CD4-positive, alpha-beta T cell (primary cell): Measurements from ENCODE around the gene TUBB2B. TPM values are rescaled to one million over a fixed set of nuclear protein-coding genes. Genes with fewer than 3 reads are reported as not detected.

Source experiments
- ATAC-seq: fragments of 200-7000 bp; cut with Tn5 transposase; one replicate; pipeline ENCODE4 v1.10.0; 2022; ENCODE audit warnings: mild to moderate bottlenecking; ENCODE audit not compliant: poor library complexity
- CTCF ChIA-PET: fragments of 350-600 bp; sonication (Branson Sonifier 250); formaldehyde crosslinking; loops from one replicate; lab custom pipeline; 2021; ENCODE audit warnings: antibody characterized with exemption, inconsistent platforms; lab: Charles Lee
- POLR2A ChIA-PET: fragments of 350-600 bp; sonication (Branson Sonifier 250); formaldehyde crosslinking; loops from one replicate; lab custom pipeline; 2021; ENCODE audit warnings: antibody characterized with exemption, inconsistent platforms; lab: Charles Lee
- DNase-seq, 14 experiments: peaks; one replicate each; pipeline ENCODE4 v3.0.0-alpha.2; 2013 to 2020; ENCODE audit warnings: mixed read lengths in 2 of 14
- H3K27ac ChIP-seq, 2 donors: one replicate each; pipeline versions ENCODE4 v1.5.1 to v1.7.0; 2013; ENCODE audit warnings: low read length in 2 of 2, low read depth in 1 of 2, mild to moderate bottlenecking in 1 of 2
- H3K27me3 ChIP-seq, 2 experiments: 1 replicate in 1 of 2; 2 replicates in 1 of 2; pipeline versions ENCODE4 v1.6.1 to v1.7.0; 2013; ENCODE audit warnings: low read length in 2 of 2, control low read depth in 1 of 2, mild to moderate bottlenecking in 1 of 2, moderate library complexity in 1 of 2; ENCODE audit not compliant: insufficient read depth in 2 of 2, control insufficient read depth in 1 of 2
- H3K36me3 ChIP-seq: one replicate; pipeline ENCODE4 v1.6.1; 2013; ENCODE audit warnings: low read length, control low read depth; ENCODE audit not compliant: insufficient read depth
- H3K4me1 ChIP-seq: one replicate; pipeline ENCODE4 v1.6.1; 2013; ENCODE audit warnings: low read length, control low read depth; ENCODE audit not compliant: insufficient read depth
- H3K4me3 ChIP-seq: one replicate; pipeline ENCODE4 v1.5.1; 2013; ENCODE audit warnings: mild to moderate bottlenecking, low read length, moderate library complexity
- H3K9me3 ChIP-seq, 2 experiments: 1 replicate in 1 of 2; 2 replicates in 1 of 2; pipeline versions ENCODE4 v1.6.1 to v1.7.0; 2013; ENCODE audit warnings: low read length in 2 of 2, mild to moderate bottlenecking in 2 of 2, control low read depth in 1 of 2, moderate library complexity in 1 of 2; ENCODE audit not compliant: control insufficient read depth in 1 of 2, insufficient read depth in 1 of 2
- H3K27ac Mint-ChIP-seq: one replicate; pipeline ENCODE4 v1.8.0; 2020; ENCODE audit warnings: mixed read lengths
- H3K27me3 Mint-ChIP-seq: one replicate; pipeline ENCODE4 v1.8.0; 2021; ENCODE audit warnings: mixed read lengths
- H3K36me3 Mint-ChIP-seq: one replicate; pipeline ENCODE4 v1.8.0; 2021; ENCODE audit warnings: low read depth, mixed read lengths
- H3K4me1 Mint-ChIP-seq: one replicate; pipeline ENCODE4 v1.8.0; 2021; ENCODE audit warnings: low read depth, mixed read lengths
- H3K4me3 Mint-ChIP-seq: one replicate; pipeline ENCODE4 v1.8.0; 2020; ENCODE audit warnings: mild to moderate bottlenecking, mixed read lengths
- H3K9me3 Mint-ChIP-seq: one replicate; pipeline ENCODE4 v1.8.0; 2020; ENCODE audit warnings: mixed read lengths
- intact Hi-C, 2 experiments: fragments of 100-400 bp; cut with DNase I in 1 of 2; cut with micrococcal nuclease in 1 of 2; formaldehyde crosslinking; loops; one replicate each; pipeline versions ENCODE4 v1.15.1 to v1.9.0; 2023 to 2025; cut with DNase I, micrococcal nuclease
- total RNA-seq, 174 experiments: library from RNA in 2 of 174; stranded (reverse) in 2 of 174; gene quantifications; one replicate each; pipeline ENCODE4 v1.2.3 and lab custom pipeline; 2021 to 2026
- TF ChIP-seq, protein P1 (sequence below): fragments of 200-600 bp; IDR thresholded peaks from one replicate; pipeline ENCODE4 v1.8.0; 2022; ENCODE audit warnings: antibody characterized with exemption, mild to moderate bottlenecking

The TUBB2B gene
- total RNA-seq, 2 experiments from 2014 or later: not detected

DNA sequence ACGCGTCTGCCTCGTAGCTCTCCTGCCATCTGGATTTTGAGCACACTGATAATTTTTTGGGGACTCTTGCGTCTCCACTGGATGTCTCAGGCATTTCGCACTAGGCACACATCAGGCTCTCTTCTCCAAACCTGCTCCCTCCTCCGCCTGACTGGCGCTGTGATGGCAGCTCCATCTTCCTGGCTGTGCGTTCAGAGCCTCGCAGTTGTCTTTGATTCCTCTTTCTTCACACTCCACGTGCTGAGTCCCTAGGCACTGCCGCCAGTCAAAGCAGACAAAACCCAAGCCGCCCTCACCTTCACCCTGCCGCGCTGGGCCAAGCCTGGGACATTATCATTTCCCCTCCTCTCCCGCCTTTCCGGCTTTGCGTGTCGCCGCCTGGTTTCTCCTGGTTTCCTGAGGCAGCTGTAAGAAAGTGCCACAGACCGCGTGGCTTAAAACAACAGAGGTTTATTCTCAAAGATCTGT is 32.1 kb upstream of the TUBB2B start:
- no peaks in the 10 kb centered on the region for H3K27me3 Mint-ChIP-seq
- H3K4me3 ChIP-seq: peak overlapping the region; percentile 80

DNA sequence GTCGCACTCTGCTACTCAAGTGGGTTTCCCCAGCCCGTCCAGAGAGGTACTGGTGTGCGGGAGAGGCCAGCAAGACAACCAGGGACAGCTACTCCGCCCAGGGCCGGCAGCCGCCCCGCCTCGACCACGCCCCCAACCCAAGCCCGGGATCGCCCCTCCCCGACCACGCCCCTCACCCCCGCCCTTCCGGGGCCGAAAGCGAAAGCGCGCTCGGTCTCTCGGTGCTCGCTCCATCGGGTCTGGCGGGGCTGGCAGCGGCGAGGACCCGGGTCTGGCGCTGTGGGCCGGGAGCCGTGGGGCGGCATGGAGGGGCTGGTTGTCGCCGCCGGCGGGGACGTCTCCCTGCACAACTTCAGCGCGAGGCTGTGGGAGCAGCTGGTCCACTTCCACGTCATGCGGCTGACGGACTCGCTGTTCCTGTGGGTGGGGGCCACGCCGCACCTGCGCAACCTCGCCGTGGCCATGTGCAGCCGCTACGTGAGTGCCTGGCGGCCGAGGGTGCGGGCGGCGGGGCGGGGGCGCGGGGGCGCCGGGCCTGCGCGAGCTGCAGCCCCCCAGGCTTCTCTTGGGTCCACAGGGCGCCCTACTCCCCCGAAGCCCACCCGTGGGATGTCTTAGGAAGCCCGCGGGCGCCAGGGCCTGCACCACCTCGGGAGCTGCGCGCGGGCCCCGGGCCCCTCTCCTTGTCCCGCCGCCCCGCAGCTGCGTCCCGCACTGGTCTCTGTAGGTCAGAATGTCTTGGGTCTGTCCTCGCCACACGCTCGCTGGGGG is 31.5 kb upstream of the TUBB2B start, which contains the start of gene PSMG4:
Gene PSMG4, plus strand, starts transcription at position 228 of the 771 bp plus-strand sequence. Its CDS starts 76 bp downstream, at position 304.
- DNase-seq: peak; percentile 83 to 96 (median 92)
- ChIA-PET CTCF (interaction anchor here (0.9 to 2.1 kb wide), 3 partner anchors 8 to 763 kb away, joined by 3 to 10 read pairs (median 6); a partner anchor contains a TSS), POLR2A (interaction anchor here (0.6 to 1.9 kb wide), 13 partner anchors 10 to 877 kb away, joined by 3 to 10 read pairs (median 4); partner anchors contain the start of genes ECI2, FAM50B, RIPK1 and TUBB2A)
- Histone ChIP-seq H3K36me3 (peaks cover 12% of the 10 kb centered on the region), H3K4me1 (peaks cover 45% of the 10 kb centered on the region), H3K27ac (peak within 1 kb of the TSS in 1 of 2 donors; percentile 50), H3K9me3 (peaks cover 0 to under 1% of the 10 kb centered on the region in 2 experiments), H3K27me3 (no peaks in the 10 kb centered on the region), H3K4me3 (peak within 1 kb of the TSS; percentile 80)
- Mint-ChIP-seq H3K4me3 (peak within 1 kb of the TSS; percentile 96), H3K4me1 (peaks cover 42% of the 10 kb centered on the region), H3K36me3 (peaks cover 22% of the 10 kb centered on the region), H3K27me3 (no peaks in the 10 kb centered on the region), H3K27ac (peak within 1 kb of the TSS; percentile 92), H3K9me3 (no peaks in the 10 kb centered on the region)
- peak; percentile 74 for ATAC-seq
- intact Hi-C loops: loop anchor here (2.0 to 5.0 kb wide), 9 partner anchors 96 to 878 kb away; partner anchors contain the start of genes BPHL (in 1 of the 2), RIPK1 (in 1 of the 2) and TUBB2A (in 1 of the 2)
- TF ChIP-seq, protein P1, sequence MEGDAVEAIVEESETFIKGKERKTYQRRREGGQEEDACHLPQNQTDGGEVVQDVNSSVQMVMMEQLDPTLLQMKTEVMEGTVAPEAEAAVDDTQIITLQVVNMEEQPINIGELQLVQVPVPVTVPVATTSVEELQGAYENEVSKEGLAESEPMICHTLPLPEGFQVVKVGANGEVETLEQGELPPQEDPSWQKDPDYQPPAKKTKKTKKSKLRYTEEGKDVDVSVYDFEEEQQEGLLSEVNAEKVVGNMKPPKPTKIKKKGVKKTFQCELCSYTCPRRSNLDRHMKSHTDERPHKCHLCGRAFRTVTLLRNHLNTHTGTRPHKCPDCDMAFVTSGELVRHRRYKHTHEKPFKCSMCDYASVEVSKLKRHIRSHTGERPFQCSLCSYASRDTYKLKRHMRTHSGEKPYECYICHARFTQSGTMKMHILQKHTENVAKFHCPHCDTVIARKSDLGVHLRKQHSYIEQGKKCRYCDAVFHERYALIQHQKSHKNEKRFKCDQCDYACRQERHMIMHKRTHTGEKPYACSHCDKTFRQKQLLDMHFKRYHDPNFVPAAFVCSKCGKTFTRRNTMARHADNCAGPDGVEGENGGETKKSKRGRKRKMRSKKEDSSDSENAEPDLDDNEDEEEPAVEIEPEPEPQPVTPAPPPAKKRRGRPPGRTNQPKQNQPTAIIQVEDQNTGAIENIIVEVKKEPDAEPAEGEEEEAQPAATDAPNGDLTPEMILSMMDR: no peak

More for the DNA sequence above, 32.1 kb upstream of the TUBB2B start:
- H3K36me3 Mint-ChIP-seq: peaks cover 24% of the 10 kb centered on the region
- peak; percentile 58 for ATAC-seq
- no peaks in the 10 kb centered on the region for H3K9me3 Mint-ChIP-seq
- peaks cover 42% of the 10 kb centered on the region for H3K4me1 Mint-ChIP-seq
- DNase-seq: peak in 9 of 14 experiments; percentile 5 to 56 (median 23)
- TF ChIP-seq, protein P1: no peak
- peak overlapping the region; percentile 96 for H3K4me3 Mint-ChIP-seq
- Histone ChIP-seq H3K27ac (peak overlapping the region in 1 of 2 donors; percentile 50), H3K4me1 (peaks cover 51% of the 10 kb centered on the region), H3K27me3 (no peaks in the 10 kb centered on the region), H3K36me3 (peaks cover 18% of the 10 kb centered on the region), H3K9me3 (no peaks in the 10 kb centered on the region)
- ChIA-PET CTCF (interaction anchor here (0.9 to 2.1 kb wide), 3 partner anchors 8 to 762 kb away, joined by 3 to 10 read pairs (median 6); a partner anchor contains a TSS), POLR2A (interaction anchor here (0.6 to 1.9 kb wide), 12 partner anchors 10 to 762 kb away, joined by 3 to 10 read pairs (median 4); partner anchors contain the start of genes FAM50B, RIPK1, TUBB2A and WRNIP1)
- intact Hi-C loops: loop anchor here (2.0 to 5.0 kb wide), 9 partner anchors 95 to 877 kb away; partner anchors contain the start of genes BPHL (in 1 of the 2), RIPK1 (in 1 of the 2) and TUBB2A (in 1 of the 2)
- peak overlapping the region; percentile 92 for H3K27ac Mint-ChIP-seq

DNA sequence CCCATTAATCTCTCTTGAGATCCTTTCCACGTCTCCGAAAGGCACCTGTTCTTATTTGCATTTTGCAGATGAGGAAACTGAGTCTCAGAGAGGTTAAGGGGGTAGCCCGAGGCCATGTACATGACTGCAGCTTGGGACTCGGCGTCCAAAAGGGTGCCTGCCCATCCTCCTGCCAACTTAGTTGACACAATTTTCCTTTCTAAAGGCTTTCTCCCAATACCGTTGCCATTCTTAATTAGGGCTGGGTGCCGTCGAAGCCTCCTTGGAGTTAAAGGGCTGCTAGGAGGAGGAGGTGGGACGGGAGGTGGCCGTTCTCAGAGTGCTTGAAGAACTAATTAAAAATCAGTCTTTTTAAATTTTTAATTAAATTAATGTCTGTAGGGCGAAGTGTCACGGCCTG is 30.7 kb upstream of the TUBB2B start:
- ChIA-PET POLR2A (interaction anchor here (1.0 to 1.9 kb wide), 4 partner anchors 9 to 877 kb away, joined by 3 to 9 read pairs (median 6); partner anchors contain the start of genes ECI2 and RIPK1), CTCF (no interaction called here)
- Mint-ChIP-seq H3K4me3 (peak overlapping the region; percentile 83), H3K9me3 (no peaks in the 10 kb centered on the region), H3K27me3 (no peaks in the 10 kb centered on the region), H3K27ac (peak overlapping the region; percentile 92), H3K4me1 (peaks cover 37% of the 10 kb centered on the region), H3K36me3 (peaks cover 16% of the 10 kb centered on the region)
- TF ChIP-seq, protein P1: no peak
- Histone ChIP-seq H3K4me3 (peak overlapping the region; percentile 80), H3K36me3 (peaks cover 5% of the 10 kb centered on the region), H3K4me1 (peaks cover 42% of the 10 kb centered on the region), H3K27ac (no peak overlapping the region), H3K27me3 (no peaks in the 10 kb centered on the region), H3K9me3 (peaks cover 0 to 5% of the 10 kb centered on the region in 2 experiments)
- intact Hi-C loops: loop anchor here (2.0 to 5.0 kb wide), 9 partner anchors 96 to 879 kb away; partner anchors contain the start of genes BPHL (in 1 of the 2), RIPK1 (in 1 of the 2) and TUBB2A (in 1 of the 2)
- DNase-seq: peak in 1 of 14 experiments; percentile 11
- no peak for ATAC-seq
